ENCODE results near the gene CCDC191.

Gene CCDC191

DNA sequence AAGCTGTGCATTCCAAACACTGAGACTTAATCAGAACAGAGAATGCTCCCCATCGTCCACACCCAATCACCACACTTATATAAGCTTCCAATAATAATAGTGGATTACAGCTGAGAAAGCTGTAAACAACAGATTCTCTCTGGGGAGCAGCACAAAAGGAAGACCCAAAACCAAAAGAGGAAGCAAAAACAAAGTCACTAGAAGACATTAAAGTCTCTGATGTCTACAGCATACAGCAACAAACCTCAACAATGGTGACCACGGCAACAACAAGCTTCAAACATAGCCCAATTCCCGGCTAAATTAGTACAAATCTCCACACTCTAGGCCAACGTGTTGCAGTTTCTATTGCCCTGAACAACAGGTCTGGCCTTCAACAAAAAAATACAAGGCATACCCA, 70.8 kb downstream of the CCDC191 start:
- no peak for DNase-seq
- Histone ChIP-seq H2AFZ (ENCODE audit: low read length) (no peak overlapping the region), H3K79me2 (ENCODE audit: low read length) (no peaks in the 10 kb centered on the region), H3K4me2 (ENCODE audit: low read depth, low read length) (no peak overlapping the region), H3K4me1 (ENCODE audit: low read length) (no peaks in the 10 kb centered on the region), H3K9me3 (replicated peaks; ENCODE audit: insufficient read depth, low read length) (no peaks in the 10 kb centered on the region), H3K27ac (ENCODE audit: low read length) (no peak overlapping the region), H4K20me1 (ENCODE audit: insufficient read depth, low read length) (no peaks in the 10 kb centered on the region), H3K36me3 (replicated peaks; ENCODE audit: insufficient read depth, low read length) (no peaks in the 10 kb centered on the region), H3K9me2 (replicated peaks; ENCODE audit: insufficient read depth, low read length) (no peaks in the 10 kb centered on the region), H3K9ac (ENCODE audit: low read length) (no peak overlapping the region), H3K27me3 (replicated peaks; ENCODE audit: insufficient read depth, low read length) (no peaks in the 10 kb centered on the region), H3F3A (ENCODE audit: insufficient read depth, low read length) (no peaks in the 10 kb centered on the region), H3K4me3 (ENCODE audit: low read length) (no peak overlapping the region)
- TF ChIP-seq, protein P1, sequence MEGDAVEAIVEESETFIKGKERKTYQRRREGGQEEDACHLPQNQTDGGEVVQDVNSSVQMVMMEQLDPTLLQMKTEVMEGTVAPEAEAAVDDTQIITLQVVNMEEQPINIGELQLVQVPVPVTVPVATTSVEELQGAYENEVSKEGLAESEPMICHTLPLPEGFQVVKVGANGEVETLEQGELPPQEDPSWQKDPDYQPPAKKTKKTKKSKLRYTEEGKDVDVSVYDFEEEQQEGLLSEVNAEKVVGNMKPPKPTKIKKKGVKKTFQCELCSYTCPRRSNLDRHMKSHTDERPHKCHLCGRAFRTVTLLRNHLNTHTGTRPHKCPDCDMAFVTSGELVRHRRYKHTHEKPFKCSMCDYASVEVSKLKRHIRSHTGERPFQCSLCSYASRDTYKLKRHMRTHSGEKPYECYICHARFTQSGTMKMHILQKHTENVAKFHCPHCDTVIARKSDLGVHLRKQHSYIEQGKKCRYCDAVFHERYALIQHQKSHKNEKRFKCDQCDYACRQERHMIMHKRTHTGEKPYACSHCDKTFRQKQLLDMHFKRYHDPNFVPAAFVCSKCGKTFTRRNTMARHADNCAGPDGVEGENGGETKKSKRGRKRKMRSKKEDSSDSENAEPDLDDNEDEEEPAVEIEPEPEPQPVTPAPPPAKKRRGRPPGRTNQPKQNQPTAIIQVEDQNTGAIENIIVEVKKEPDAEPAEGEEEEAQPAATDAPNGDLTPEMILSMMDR (IDR thresholded peaks at IDR 0.05; ENCODE audit: low read length) = no peak
- TF ChIP-seq EZH2phosphoT487 (IDR thresholded peaks at IDR 0.05; ENCODE audit: low read length) = no peak
- no peak for TF ChIP-seq EZH2 (optimal IDR thresholded peaks at IDR 0.05; ENCODE audit: low read depth, low read length)

DNA sequence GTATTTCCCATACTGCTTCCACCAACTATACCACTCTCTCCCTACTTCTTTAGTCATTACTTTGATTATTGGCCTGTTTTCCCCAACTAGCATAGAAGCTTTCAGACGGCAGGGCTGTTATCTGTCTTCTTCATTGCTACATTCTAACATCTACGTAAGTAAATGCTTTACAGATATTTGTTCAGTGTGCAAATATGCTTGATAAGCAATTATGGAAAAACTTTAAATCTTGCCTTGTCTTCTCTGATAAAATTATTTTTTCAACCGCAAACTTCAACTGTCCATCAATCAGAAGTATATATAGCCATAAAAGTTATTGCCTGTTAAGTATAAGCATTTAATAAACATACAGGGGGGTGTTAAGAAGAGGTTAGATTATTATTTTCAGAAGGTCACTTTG, 72.8 kb downstream of the CCDC191 start:
- H3F3A ChIP-seq (ENCODE audit: insufficient read depth, low read length) = no peaks in the 10 kb centered on the region
- H3K36me3 ChIP-seq (replicated peaks; ENCODE audit: insufficient read depth, low read length) = no peaks in the 10 kb centered on the region
- no peak overlapping the region for H3K4me2 ChIP-seq (ENCODE audit: low read depth, low read length)
- H3K9ac ChIP-seq (ENCODE audit: low read length) = no peak overlapping the region
- DNase-seq = no peak
- no peaks in the 10 kb centered on the region for H3K79me2 ChIP-seq (ENCODE audit: low read length)
- H4K20me1 ChIP-seq (ENCODE audit: insufficient read depth, low read length) = no peaks in the 10 kb centered on the region
- H3K9me3 ChIP-seq (replicated peaks; ENCODE audit: insufficient read depth, low read length) = no peaks in the 10 kb centered on the region
- H2AFZ ChIP-seq (ENCODE audit: low read length) = no peak overlapping the region
- no peak overlapping the region for H3K4me3 ChIP-seq (ENCODE audit: low read length)
- H3K4me1 ChIP-seq (ENCODE audit: low read length) = no peaks in the 10 kb centered on the region
- H3K9me2 ChIP-seq (replicated peaks; ENCODE audit: insufficient read depth, low read length) = no peaks in the 10 kb centered on the region
- H3K27ac ChIP-seq (ENCODE audit: low read length) = no peak overlapping the region
- TF ChIP-seq, protein P1 (IDR thresholded peaks at IDR 0.05; ENCODE audit: low read length) = no peak
- no peak for TF ChIP-seq EZH2phosphoT487 (IDR thresholded peaks at IDR 0.05; ENCODE audit: low read length)
- no peak for TF ChIP-seq EZH2 (optimal IDR thresholded peaks at IDR 0.05; ENCODE audit: low read depth, low read length)
- H3K27me3 ChIP-seq (replicated peaks; ENCODE audit: insufficient read depth, low read length) = no peaks in the 10 kb centered on the region

DNA sequence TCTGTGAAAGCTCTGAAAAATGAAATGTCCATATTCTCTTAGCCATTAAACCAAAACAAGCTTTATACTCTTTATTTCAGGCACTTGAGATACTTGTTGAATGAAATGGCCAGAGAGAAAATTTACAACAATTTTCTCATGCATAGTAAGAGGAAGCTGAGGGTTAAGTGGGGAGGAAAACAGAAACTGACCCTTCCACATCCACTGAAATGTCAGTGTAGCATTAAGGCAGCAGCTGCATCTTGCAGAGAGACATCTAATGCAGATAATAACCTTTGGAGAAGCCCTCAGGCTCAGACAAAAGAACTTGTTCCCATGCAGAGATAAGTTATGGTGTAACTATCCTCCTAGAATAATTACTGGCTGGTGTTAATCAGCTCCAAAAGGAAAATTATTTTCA, 74.5 kb downstream of the CCDC191 start:
- Histone ChIP-seq H3K27me3 (replicated peaks; ENCODE audit: insufficient read depth, low read length) (no peaks in the 10 kb centered on the region), H3K9me2 (replicated peaks; ENCODE audit: insufficient read depth, low read length) (no peaks in the 10 kb centered on the region), H3K27ac (ENCODE audit: low read length) (no peak overlapping the region), H2AFZ (ENCODE audit: low read length) (no peak overlapping the region), H3K36me3 (replicated peaks; ENCODE audit: insufficient read depth, low read length) (no peaks in the 10 kb centered on the region), H3K79me2 (ENCODE audit: low read length) (no peaks in the 10 kb centered on the region), H3F3A (ENCODE audit: insufficient read depth, low read length) (no peaks in the 10 kb centered on the region), H3K4me3 (ENCODE audit: low read length) (no peak overlapping the region), H3K4me1 (ENCODE audit: low read length) (no peaks in the 10 kb centered on the region), H3K9me3 (replicated peaks; ENCODE audit: insufficient read depth, low read length) (no peaks in the 10 kb centered on the region), H4K20me1 (ENCODE audit: insufficient read depth, low read length) (no peaks in the 10 kb centered on the region), H3K9ac (ENCODE audit: low read length) (no peak overlapping the region), H3K4me2 (ENCODE audit: low read depth, low read length) (no peak overlapping the region)
- DNase-seq = no peak
- TF ChIP-seq EZH2 (optimal IDR thresholded peaks at IDR 0.05; ENCODE audit: low read depth, low read length) (no peak), EZH2phosphoT487 (IDR thresholded peaks at IDR 0.05; ENCODE audit: low read length) (no peak)
- TF ChIP-seq, protein P1 (IDR thresholded peaks at IDR 0.05; ENCODE audit: low read length) = no peak

All from MM.1S (cell line).